GM18507 (cell line): ENCODE results near the gene TUBGCP6.

Experiments used
- DNase-seq: peaks from one replicate; pipeline ENCODE4 v3.0.0; 2011; ENCODE audit warnings: low read depth; ENCODE audit not compliant: insufficient read length; ENCODE audit errors: extremely low spot score
- FAIRE-seq: peaks from 2 replicates; lab custom pipeline; 2011; peaks lifted over from hg19 to GRCh38; lab: Jason Lieb, UNC

The TUBGCP6 gene, protein sequence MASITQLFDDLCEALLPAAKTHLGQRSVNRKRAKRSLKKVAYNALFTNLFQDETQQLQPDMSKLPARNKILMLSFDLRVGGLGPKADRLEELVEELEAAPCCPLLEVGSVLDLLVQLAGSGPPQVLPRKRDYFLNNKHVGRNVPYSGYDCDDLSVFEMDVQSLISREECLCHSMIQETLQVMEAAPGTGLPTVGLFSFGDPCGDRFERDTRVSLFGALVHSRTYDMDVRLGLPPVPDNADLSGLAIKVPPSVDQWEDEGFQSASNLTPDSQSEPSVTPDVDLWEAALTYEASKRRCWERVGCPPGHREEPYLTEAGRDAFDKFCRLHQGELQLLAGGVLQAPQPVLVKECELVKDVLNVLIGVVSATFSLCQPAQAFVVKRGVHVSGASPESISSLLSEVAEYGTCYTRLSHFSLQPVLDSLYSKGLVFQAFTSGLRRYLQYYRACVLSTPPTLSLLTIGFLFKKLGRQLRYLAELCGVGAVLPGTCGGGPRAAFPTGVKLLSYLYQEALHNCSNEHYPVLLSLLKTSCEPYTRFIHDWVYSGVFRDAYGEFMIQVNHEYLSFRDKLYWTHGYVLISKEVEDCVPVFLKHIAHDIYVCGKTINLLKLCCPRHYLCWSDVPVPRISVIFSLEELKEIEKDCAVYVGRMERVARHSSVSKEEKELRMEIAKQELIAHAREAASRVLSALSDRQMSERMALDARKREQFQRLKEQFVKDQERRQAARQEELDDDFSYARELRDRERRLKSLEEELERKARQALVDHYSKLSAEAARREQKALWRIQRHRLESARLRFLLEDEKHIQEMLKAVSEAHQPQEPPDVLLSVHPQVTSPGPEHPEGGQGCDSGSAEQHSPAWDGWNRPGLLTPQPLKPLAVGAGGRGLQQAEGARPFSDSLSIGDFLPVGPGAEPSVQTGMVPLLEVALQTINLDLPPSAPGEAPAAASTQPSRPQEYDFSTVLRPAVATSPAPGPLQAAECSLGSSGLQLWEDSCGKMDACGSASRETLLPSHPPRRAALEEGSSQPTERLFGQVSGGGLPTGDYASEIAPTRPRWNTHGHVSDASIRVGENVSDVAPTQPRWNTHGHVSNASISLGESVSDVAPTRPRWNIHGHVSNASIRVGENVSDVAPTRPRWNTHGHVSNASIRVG (N-terminal part only)

DNA sequence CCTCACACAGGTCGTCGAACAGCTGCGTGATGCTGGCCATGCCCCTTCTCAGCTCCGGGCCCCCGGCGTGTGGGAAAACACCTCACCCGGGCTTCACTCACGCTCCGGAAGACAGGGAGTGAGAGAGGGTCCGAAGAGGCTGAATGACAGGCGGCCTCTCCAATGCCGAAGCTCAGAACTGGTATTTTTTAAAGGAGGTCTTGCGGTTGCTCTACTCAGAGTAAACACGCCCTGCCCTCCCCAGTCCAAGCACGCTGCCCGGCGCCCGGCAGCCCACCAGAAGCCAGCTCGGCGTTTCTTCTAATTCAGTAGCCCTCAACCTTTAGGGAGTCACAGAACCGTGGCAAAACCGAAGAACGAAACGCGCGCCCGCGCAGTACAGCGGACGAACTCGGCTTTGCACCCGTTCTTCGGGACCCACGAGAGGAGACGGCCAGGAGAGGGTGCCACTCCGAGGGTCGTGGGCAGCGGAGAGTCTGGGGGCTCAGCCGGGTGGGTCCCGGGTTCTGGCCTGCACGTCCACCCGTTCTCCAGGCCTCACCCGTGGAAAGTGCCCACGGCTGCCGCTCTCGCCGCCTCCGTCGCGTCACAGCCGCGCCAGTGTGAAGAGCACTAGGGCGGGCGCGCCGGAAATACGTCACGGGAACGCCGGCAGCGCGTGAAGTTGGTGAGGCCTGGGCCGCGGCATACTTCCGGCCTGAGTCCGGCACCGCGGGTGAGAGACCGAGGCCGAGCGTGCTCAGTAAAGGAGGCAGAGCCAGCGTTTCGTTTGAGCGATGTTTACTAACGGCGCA lies at the start of gene TUBGCP6:
Gene TUBGCP6, minus strand, starts transcription at position 604 of the 794 bp plus-strand sequence. Its CDS starts 564 bp downstream, at position 40.
- DNase-seq (peak; percentile 87), FAIRE-seq (peak; percentile 96)

GRCh38 chr22:50294319-50294656 lies 49.5 kb upstream of the TUBGCP6 start:
- no peak for FAIRE-seq
- DNase-seq: no peak

DNA sequence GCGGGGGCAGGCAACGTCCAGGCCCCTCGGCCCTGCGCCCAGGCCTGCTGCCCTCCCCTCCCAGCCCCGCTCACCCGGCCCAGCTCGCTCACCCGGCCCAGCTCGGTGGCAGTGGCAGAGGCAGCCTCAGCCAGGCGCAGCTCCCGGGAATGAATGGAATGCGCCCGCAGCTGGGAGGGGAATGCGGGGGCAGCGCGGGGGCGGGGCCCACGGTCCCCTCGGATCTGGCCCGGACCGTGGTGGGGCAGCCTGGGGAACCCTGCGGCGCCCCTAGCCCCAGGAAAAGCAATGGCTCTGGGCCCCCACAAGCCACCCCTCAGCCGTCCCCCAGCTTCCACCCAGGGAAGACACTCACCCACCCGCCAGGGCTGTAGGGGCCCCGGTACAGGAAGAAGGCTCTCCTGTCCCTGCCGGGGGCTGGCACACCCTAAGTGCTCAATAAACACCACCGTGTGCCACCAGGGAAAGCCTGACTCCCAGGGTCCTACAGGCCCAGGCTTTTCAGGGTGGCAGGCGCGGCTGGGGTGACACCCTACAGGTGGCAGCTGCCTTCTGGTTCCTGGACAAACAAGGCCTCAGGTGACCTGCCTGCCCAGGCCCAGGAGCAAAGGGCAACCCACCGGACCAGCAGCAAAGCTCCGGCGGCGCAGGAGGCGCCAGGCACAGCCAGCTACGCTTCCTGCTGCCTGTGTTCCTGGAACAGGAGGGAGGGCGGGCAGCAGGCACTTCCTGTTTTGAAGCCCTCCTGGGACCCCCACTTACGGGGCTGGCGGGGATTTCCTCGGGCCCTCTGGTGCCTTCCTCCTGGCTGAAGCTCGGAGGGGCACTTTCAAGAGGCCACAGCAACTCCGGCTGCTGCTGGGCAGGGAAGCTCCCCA lies 48.9 kb upstream of the TUBGCP6 start:
- FAIRE-seq: no peak
- DNase-seq: no peak

DNA sequence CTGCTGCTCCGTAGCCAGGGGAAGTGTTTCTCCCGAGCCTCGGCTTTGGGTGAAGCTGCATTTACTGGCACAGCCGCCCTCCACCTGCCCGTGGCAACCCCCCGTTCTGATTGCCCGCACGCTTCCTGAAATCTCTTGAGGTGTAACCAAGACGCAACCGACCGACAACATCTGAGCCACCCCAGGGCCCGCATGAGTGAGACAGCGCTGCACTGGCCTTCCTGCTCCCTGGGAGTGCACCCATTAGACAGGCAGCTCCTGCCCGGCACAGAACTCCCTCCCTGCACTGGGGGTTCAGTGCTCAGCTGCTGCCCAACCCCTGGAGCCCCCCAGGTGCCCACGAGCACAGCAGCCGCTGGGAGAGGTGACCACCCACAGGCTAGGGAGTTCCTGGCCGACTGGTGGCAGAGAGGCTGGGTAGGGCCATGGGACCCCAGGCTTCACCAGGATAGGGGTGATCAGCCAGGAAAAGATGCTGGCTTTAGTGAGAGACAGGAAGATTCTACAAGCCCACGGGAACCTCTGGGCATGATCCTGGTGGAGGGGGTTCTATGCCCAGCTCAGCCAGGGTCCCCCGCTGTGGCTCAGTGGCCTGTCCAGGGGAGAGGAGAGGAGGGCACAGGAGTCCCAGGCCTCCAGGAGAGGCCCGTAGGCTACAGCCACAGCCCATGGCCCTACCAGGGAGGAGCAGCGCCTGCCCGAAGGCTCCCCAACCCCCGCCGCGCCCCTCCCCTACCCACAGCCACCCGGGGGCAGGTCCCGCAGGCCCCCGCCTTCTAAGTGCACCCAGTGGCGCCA lies 48.0 kb upstream of the TUBGCP6 start:
- peak; percentile 79 for FAIRE-seq

DNA sequence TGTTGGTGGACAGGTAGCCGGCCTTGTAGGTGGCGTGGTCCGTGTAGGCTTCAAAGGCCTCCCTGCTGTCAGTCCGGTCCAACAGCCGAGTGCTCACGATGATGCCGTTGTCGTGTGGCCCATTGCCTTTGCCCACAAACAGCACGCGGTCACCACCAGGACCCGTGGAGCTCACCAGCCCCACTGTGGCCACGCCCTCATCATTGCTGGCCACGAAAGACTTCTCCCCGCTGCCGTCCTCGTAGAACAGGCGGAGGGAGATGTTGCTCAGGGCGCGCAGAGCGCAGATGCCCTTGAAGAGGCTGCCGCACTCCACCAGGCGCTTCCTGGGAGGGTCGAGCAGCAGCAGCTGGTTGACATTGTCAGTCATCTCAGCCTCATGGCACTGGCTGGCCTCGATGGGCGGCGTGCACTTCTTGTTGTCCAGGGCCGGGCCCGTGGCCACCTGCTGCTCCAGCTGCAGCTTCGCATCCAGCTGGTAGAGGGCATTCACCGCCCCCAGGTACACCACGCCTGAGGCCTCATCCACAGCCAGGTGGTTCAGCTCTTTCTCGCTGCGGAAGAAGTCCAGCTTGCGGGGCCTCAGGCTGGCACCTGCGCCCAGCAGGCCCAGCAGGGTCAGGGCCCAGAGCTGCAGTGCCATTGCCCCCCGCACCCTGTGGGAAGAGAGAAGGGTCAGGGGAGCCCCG lies 45.3 kb upstream of the TUBGCP6 start:
- DNase-seq (no peak), FAIRE-seq (no peak)

More for the DNA sequence above, 48.0 kb upstream of the TUBGCP6 start:
- DNase-seq: no peak

DNA sequence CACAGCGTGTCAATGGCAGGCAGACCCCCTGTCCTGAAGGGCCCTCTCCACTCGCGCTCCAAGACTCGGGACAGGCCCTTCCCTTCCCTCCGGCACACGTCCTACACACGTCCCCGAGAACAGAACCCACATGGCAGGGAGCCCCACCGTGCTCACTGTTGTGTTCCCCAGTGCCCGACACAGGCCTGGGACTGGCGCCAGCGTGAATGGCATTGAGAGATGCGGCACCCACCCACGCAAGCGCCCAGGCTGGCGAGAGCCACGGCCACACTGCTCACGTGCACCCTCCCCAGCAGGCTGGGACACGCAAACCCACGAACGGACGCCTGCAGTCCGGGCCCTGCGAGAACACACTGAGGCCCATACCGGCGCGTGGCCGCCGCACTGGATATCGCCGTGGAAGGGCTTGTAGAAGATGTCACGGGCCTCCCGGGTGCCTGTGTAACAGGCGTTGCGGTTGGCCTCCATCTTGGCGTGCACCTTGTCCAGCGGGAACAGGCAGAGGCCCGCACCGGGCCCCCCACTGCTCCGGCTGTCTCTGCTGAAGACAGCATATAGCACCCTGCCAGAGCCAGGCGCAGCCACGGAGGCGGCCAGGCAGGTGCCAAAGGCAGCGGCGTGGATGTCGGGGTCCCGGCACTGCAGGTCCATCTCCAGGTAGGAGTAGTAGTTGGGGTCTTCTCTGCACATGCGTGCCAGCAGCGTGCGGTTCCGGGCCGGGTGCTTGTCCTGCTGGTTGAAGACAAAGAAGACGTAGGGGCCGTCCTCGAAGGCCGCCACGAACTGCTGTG lies 44.5 kb upstream of the TUBGCP6 start:
- DNase-seq (no peak), FAIRE-seq (no peak)

DNA sequence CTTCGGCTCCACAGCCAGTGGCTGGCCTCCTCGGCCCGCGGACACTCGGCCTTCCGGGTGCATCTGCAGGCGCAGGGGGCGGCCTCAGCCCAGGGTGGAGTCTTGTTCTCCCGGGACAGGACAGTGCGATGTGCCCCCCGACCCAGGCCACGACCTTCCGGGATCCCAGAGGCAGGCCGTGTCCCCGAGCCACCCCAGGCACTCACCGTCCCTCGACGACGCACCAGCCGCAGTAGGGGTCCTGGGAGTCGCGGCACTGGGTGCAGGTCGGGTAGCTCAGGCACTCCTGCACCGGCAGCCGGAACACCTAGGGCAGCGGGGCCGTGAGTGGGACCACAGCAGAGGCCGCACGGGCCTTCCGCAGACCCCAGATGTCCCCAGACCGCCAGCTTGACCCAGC lies 42.9 kb upstream of the TUBGCP6 start:
- FAIRE-seq: no peak

DNA sequence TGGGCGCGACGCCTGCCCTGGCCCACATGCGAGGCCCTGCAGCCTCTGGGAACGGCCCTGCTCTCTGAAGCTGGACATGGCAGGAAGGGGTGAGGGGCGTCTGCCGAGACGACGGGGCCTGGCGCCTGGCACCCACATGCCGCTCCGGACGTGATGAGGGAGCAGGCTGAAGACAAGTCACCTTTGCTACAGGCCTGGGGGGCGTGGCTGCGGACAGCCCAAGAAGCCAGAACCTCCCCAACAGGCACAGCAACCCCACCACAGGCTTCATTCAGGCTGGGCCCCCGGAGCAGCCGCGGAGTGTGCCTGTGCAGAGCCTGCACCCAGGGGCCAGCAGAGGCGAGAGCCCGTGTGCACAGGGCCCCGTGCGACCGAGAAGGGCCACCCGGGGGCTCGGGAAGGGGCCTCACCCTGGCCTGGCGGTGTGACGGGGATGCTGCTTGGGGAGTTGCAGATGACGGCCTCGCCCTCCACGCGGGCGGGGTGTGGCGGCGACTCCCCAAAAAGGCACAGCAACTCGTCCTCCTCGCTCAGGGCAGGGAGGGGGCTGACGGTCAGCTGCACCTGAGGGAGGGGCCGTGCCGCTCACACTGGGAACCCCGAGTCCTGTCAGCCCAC lies 42.0 kb upstream of the TUBGCP6 start:
- FAIRE-seq (no peak), DNase-seq (no peak)

More for the DNA sequence above, 42.9 kb upstream of the TUBGCP6 start:
- no peak for DNase-seq

DNA sequence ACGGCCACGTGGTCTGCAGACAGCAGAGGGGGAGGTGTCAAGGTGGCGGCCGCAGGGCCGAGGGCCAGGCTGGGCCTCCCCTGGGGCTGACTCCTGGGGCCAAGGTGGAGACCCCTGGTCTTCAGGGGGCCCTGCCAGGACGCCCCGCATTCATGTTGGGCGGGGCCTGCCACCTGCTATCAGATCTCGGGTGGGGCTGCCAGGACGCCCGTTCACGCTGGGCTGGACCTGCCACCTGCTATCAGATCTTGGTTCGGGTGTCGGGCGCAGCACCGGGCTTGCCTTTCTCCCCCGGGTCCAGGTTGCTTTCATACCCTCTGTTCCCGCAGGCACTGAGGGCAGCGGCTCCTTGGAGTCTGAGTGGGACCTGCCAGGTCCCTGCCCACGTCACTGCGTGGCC lies 41.5 kb upstream of the TUBGCP6 start:
- DNase-seq (no peak), FAIRE-seq (no peak)

GRCh38 chr22:50285568-50286229 lies 40.9 kb upstream of the TUBGCP6 start:
- no peak for FAIRE-seq
- DNase-seq: no peak

DNA sequence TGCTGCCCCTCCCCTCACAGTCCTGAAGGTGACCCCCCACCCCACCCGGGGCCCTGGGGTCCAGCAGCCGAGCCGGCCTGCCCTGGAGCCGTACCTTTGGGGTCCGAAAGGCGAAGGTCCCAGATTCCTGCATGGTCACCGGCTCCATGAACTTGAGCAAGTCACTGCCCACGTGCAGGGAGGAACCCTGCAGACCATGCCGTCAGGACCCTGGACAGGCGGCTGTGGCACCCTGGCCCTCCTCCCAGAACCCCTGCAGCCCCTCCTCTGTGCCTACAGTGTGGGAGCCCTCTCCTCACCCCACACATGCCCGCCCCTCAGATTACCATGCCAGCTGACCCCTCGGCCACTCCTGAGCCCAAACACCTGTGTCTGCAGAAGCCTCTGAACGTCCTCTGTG lies 39.7 kb upstream of the TUBGCP6 start:
- DNase-seq (no peak), FAIRE-seq (no peak)

GRCh38 chr22:50283821-50284220 lies 39.0 kb upstream of the TUBGCP6 start:
- FAIRE-seq: no peak
- DNase-seq: no peak

- DNase-seq: no peak
- FAIRE-seq: no peak
These were observed 37.7 kb upstream of the TUBGCP6 start for GRCh38 chr22:50282361-50283155.

DNA sequence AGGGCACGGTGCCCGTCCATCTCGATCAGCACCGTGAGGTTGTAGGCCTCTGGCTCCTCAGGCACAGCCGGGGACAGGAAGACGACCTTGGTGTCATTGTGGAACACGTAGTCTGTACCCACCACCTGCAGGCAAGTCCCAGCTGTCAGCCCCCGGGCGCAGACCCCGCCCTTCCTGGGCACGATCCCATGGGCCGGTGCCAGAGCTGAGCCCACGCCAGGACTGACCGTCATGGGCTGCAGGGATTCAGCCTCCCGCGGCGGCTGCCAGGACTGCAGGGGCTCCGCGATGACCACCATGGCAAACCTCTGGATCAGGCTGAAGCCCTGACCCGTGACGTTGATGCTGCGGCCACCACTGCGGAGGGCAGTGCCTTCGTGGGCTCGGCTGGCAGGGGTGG lies 37.1 kb upstream of the TUBGCP6 start:
- no peak for FAIRE-seq
- DNase-seq: no peak

DNA sequence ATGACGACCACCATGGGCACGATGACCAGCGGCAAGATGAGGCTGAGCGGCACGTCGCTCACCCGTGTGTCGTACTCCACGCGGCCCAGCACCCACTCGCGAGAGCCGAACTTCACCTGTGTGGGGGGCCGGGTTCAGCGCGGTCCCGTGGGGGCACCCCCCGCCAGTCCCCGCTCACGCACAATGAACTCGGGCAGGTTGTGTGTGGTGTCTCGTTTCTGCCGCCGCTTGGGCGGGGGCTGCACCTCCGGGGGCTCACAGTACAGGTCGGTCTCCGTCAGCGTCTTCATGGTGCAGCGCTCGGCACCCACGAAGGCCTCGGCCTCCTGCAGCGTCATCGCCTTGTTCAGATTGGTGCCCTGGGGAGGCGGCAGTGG lies 36.5 kb upstream of the TUBGCP6 start:
- DNase-seq: no peak
- FAIRE-seq: no peak
